Medulla oblongata (tissue), 1 donor: Measurements from ENCODE around the gene AKT3.

Experiments used
- DNase-seq: peaks from one replicate; pipeline ENCODE4 v3.0.0-alpha.2; 2015; ENCODE audit errors: extremely low spot score

Gene AKT3

DNA sequence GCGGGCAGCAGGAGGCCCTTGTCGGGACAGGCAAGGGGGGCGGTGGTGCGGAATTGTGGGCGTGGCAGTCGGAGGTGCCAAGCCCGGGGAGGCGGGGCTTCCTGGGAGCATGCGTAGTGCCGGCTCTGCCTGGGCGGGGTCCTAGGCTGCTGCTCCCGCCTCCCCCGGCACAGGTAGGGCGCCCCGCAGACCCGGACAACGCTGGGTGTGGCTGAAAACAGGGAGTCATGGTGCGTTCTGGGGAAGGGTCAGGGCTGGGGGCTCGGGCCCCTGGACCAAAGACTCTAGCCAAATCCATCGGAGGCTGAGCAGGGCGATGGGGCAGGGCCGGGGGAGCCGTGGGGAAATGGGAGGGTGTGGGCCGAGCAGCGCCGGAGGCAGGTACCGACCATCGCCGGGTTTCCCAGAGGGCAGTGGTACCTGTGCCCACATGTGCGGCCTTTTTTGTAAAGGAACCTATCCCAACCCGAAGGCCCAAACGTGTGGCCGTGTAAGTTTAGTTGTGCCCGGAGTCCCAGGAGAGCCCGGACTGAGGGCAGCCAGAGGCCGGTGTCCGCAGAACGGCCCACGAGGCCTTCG lies 362.3 kb downstream of the AKT3 start:
- DNase-seq: no peak

DNA sequence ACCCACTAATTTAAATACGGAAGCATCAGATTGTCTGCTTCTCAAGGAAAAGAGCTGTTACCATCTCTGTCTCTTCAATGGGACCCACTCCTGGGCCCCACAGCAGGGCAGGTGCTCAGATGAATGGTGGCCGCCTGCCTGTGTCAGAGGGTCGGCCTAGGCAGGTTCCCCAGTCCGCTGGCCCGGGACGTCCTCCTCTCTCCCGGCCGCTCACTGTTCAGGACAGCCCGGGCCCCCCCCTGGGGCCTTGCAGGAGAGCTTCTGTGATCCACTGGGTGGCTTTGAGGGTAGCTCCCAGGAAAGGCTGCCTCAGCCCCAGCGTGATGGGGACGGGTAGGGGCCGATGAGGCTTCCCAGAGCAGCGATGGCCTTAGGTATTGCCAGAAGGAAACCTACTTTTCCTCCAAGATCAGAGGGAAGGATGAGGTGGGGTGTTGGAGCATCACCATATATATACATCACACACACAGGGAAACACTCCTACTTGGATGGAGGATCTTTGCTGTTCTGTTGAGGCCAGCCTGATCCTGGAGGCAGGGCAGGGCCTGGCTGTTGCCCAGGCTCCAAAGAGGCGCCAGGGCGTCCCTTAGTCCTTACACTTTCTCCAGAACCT lies 362.9 kb downstream of the AKT3 start:
- no peak for DNase-seq

DNA sequence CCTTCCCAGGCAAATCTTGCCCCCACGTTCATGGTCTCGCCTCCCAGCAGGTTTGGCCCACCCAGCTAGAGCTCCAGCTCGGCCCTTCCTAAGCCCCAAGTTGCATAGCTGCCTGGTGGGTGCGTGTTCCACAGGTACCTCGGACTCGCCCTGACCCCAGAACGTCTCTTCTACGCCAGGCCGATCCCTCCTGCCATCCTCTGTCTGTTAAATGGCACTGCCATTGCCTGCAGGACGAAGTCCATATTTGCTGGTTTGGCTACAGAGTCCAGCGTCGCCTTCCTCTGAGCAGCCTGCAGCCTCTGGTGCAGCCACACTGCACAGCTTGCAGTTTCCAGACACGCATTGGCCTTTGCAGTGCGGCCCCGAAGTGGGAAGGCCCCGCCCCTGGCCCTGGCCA lies 366.1 kb downstream of the AKT3 start:
- DNase-seq: no peak

GRCh38 chr1:243483071-243483771 lies 366.8 kb downstream of the AKT3 start:
- no peak for DNase-seq

GRCh38 chr1:243482141-243483022 lies 367.7 kb downstream of the AKT3 start:
- no peak for DNase-seq

DNA sequence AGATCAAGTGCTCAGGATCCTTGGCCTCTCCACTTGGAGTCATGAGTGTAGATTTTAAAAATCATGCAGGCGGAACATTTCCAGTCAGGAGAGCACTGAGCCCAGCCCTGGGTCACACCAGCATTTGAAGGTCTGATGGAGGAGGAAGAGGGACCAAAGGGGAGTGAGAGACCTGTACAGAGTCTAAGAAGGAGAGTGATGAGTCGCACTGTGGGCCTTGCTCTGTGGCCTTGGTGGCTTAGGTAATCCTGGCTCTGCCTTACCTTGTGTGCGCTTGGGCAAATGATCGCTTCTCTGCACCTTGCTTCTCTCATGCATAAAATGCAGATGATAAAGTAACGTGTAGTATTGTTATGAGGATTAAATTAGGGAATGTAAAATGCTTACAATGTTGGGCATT lies 368.9 kb downstream of the AKT3 start:
- no peak for DNase-seq

- no peak for DNase-seq
Measured at GRCh38 chr1:243477731-243478290, 372.2 kb downstream of the AKT3 start.

- peak; percentile 86 for DNase-seq
Measured at GRCh38 chr1:243475966-243476365, 374.1 kb downstream of the AKT3 start.

DNA sequence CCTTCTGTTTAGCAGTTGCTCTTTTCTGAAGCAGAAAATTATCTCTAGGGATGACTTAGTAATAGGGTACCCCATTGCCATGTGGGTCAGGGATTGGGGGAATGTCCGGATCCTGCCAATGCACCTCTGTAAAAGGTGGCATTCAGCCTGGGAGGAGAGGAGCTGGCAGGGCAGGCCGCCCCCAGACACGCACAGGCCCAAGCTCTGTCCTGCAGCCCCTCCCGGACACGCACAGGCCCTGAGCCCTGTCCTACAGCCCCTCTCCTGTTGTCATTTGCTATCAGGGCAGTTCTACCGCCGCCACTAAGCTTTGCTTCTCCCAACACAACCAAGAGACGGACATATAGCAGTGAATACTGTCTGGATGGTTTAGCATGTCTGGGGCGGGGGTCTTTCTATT lies 375.1 kb downstream of the AKT3 start:
- DNase-seq: no peak

- no peak for DNase-seq
Measured at GRCh38 chr1:243474136-243474881, 375.7 kb downstream of the AKT3 start.

DNA sequence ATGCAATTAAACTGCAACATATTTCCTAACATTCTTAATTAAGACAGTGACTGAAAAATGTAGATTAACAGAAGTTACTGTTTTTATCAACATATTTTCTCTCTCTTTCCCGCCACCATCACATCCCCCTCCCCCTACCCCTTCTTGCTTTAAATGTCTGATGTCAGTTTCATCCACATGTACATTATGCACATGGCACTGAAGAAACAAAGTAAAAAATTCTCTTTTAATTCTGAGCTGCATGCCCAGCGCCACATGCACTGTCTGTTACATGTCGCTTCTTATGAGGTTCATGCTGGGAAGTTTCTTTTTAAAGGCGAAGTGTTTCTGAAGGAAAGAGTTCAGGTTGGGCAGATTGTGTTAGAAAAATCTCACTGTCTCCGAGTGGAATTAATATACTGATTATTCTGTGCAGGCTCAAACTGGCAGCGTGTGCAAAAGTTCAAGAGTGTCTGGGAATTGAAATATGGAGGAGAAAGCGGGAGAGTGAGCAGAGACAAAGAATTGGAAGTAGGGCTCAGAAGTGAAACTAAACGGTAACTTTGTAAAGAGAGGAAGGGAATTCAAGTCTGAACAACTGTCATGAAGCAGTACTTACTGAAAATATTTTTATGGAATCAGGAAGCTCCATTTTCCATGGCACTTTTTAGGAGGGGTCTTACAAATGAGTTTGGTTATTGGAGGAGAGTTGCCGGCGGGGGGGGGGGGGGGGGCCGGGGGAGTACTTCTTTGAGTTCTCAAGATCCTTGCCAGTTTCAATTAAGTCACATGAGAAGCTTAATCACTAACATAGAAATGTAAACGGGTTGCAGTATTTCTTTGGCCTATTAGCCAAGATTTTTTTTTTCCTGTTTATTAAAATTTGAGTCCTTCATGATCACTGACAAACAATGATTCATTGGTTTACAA lies 376.6 kb downstream of the AKT3 start:
- DNase-seq: peak; percentile 64

- DNase-seq: peak; percentile 69
Measured at GRCh38 chr1:243471754-243472745, 378.0 kb downstream of the AKT3 start.

- peak; percentile 70 for DNase-seq
Measured at GRCh38 chr1:243471026-243471685, 378.9 kb downstream of the AKT3 start.

DNA sequence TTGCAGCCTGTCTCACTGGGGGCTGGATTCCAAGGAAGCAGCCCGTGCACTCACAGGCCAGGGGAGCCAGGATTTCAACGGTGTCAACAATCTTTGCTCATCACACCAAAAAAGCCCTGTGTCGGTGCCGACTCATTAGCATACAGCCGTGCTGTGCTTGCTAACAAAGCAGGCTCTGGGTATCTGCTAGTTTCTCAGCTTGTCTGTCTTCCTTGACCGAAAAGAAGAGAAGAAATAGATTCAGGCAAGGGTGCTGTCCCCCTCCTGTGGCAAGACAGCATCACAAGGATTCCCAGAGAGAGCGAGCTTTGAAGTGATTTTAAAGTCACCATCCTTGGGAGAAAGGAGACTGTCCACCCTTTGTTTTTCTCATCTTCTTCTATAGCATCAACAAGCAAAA lies 379.5 kb downstream of the AKT3 start:
- peak; percentile 62 for DNase-seq

GRCh38 chr1:243469497-243469896 lies 380.5 kb downstream of the AKT3 start:
- DNase-seq: no peak

GRCh38 chr1:243465738-243466137 lies 384.3 kb downstream of the AKT3 start:
- no peak for DNase-seq

DNA sequence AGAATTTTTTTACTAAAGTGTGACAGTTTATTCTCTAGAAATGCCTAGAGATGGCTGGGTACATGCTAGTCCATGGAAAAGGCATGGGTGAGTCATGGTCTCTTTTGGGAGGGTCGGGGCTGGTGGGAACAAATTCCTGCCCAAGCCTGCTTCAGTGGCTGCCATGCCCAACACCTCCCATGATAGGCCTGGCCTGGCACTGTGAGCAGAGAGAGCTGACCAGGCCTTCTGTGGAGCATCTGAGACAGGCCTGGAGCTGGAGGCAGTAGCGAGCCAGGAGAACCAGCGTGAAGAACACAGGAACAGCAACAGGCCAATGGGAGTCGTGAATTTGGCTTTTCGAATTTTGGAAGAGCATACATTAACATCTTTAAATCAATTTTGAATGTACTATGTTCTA lies 385.0 kb downstream of the AKT3 start:
- DNase-seq: no peak

GRCh38 chr1:243462929-243463697 lies 386.9 kb downstream of the AKT3 start:
- DNase-seq: peak; percentile 66
